ENCODE measurements around the gene CEP95.

Gene CEP95

DNA sequence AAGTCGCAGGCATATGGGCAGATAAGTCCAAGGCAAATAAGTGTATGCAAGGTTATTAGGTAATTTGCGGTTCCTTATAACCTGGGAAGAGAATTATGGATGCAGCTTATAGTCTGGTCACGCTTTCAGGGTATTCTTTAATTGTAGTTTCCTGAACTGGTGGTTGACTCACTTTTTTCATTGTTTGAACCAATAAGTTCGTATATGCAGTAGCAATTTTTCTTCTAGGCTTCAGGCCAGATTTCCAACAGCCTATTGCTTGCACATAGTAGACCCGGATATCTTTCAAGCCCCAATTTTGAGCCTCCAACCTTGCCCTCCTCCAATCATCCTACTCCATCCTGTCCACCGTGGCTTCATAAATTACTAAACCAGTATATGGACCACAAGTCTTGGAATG is 12.8 kb downstream of the CEP95 start:
- no peak for DNase-seq (ENCODE audit: low read depth)
- TF ChIP-seq, protein P1, sequence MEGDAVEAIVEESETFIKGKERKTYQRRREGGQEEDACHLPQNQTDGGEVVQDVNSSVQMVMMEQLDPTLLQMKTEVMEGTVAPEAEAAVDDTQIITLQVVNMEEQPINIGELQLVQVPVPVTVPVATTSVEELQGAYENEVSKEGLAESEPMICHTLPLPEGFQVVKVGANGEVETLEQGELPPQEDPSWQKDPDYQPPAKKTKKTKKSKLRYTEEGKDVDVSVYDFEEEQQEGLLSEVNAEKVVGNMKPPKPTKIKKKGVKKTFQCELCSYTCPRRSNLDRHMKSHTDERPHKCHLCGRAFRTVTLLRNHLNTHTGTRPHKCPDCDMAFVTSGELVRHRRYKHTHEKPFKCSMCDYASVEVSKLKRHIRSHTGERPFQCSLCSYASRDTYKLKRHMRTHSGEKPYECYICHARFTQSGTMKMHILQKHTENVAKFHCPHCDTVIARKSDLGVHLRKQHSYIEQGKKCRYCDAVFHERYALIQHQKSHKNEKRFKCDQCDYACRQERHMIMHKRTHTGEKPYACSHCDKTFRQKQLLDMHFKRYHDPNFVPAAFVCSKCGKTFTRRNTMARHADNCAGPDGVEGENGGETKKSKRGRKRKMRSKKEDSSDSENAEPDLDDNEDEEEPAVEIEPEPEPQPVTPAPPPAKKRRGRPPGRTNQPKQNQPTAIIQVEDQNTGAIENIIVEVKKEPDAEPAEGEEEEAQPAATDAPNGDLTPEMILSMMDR (IDR thresholded peaks at IDR 0.05; ENCODE audit: control insufficient read depth, extremely low read depth, insufficient read depth): no peak
- no peak overlapping the region for H3K4me3 ChIP-seq (ENCODE audit: low read depth, low read length)

DNA sequence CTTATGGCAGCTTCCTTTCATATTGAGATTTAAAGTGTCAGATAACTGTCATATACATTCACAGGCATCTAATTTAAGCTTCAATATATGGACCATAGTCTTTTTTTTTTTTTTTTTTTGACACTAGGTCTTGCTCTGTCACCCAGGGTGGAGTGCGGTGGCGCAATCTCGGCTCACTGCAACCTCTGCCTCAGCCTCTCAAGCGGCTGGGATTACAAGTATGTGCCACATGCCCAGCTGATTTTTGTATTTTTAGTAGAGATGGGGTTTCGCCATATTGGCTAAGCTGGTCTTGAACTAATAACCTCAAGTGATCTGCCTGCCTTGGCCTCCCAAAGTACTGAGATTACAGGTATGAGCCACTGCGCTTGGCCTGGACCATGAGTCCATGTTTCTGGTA is 13.6 kb downstream of the CEP95 start:
- no peak overlapping the region for H3K4me3 ChIP-seq (ENCODE audit: low read depth, low read length)
- DNase-seq (ENCODE audit: low read depth): no peak
- TF ChIP-seq, protein P1 (IDR thresholded peaks at IDR 0.05; ENCODE audit: control insufficient read depth, extremely low read depth, insufficient read depth): no peak

GRCh38 chr17:64527914-64528313 is 21.1 kb downstream of the CEP95 start:
- no peak for DNase-seq (ENCODE audit: low read depth)
- TF ChIP-seq, protein P1 (IDR thresholded peaks at IDR 0.05; ENCODE audit: control insufficient read depth, extremely low read depth, insufficient read depth): no peak
- H3K4me3 ChIP-seq (ENCODE audit: low read depth, low read length): no peak overlapping the region

- TF ChIP-seq, protein P1 (IDR thresholded peaks at IDR 0.05; ENCODE audit: control insufficient read depth, extremely low read depth, insufficient read depth): no peak
Measured at GRCh38 chr17:64529221-64529620, 22.4 kb downstream of the CEP95 start.

GRCh38 chr17:64531955-64532371 is 25.2 kb downstream of the CEP95 start:
- no peak for DNase-seq (ENCODE audit: low read depth)
- TF ChIP-seq, protein P1 (IDR thresholded peaks at IDR 0.05; ENCODE audit: control insufficient read depth, extremely low read depth, insufficient read depth): no peak
- no peak overlapping the region for H3K4me3 ChIP-seq (ENCODE audit: low read depth, low read length)

More at GRCh38 chr17:64529221-64529620, 22.4 kb downstream of the CEP95 start:
- no peak overlapping the region for H3K4me3 ChIP-seq (ENCODE audit: low read depth, low read length)
- DNase-seq (ENCODE audit: low read depth): no peak

GRCh38 chr17:64532409-64532808 is 25.6 kb downstream of the CEP95 start:
- no peak for DNase-seq (ENCODE audit: low read depth)
- TF ChIP-seq, protein P1 (IDR thresholded peaks at IDR 0.05; ENCODE audit: control insufficient read depth, extremely low read depth, insufficient read depth): no peak
- no peak overlapping the region for H3K4me3 ChIP-seq (ENCODE audit: low read depth, low read length)

DNA sequence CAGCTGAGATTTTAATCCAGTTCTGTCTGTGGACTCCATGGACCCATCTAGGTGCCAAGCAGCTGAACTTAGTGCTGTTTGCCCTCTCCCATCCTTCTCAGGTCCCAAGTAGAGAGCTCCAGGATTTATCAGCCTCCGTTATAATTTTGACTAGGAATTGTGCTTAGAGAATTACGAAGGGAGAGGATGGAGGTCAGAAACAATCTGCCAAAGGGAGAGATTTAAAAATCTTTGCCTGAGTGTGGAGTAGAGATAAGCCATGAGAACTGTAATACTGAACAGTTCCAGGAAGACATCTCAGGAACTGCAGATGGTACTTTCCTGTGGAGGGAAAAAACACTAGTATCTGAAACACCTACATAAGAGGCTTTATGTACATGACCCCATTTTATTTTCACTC is 27.0 kb downstream of the CEP95 start:
- TF ChIP-seq, protein P1 (IDR thresholded peaks at IDR 0.05; ENCODE audit: control insufficient read depth, extremely low read depth, insufficient read depth): no peak
- DNase-seq (ENCODE audit: low read depth): no peak

More for the DNA sequence above, 27.0 kb downstream of the CEP95 start:
- H3K4me3 ChIP-seq (ENCODE audit: low read depth, low read length): no peak overlapping the region

All from LNCaP clone FGC (cell line).